Sigmoid colon (tissue), 4 donors: Measurements from ENCODE around the gene IGLL5.

Source experiments
- EP300 ChIP-seq, 4 donors: sonication (generic); formaldehyde crosslinking; IDR thresholded peaks; one replicate each; pipeline ENCODE4 v1.6.1; 2017; ENCODE audit warnings: antibody characterized with exemption in 4 of 4
- POLR2A ChIP-seq, 2 donors: fragments of 450-650 bp; IDR thresholded peaks; one replicate each; pipeline ENCODE4 v1.6.1; 2016; ENCODE audit warnings: antibody characterized with exemption in 2 of 2, mild to moderate bottlenecking in 2 of 2, moderate library complexity in 2 of 2
- POLR2AphosphoS5 ChIP-seq, 4 donors: sonication (generic); formaldehyde crosslinking; IDR thresholded peaks; one replicate each; pipeline ENCODE4 v1.6.1; 2017; ENCODE audit warnings: antibody characterized with exemption in 4 of 4
- TF ChIP-seq, protein P1 (sequence below), 4 experiments: fragments of 450-650 bp in 3 of 4; fragments of 200-600 bp in 1 of 4; IDR thresholded peaks; one replicate each; pipeline ENCODE4 v1.5.1; 2016 to 2019; ENCODE audit warnings: antibody characterized with exemption in 4 of 4, mild to moderate bottlenecking in 3 of 4, moderate library complexity in 2 of 4

DNA sequence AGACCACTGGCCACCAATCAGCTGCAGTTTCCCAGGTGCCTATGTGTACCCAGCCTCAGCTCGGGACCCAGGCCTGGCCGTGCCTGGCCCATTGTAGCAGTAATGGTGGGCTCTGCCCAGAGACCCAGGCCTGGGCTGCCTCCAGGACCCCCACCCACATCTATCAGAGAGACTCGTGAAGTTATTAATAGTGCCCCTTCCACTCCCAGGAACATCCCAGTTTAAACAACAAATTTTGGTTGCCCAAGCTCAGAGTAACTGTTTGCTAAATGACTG is 42.5 kb downstream of the IGLL5 start:
- TF ChIP-seq, protein P1, sequence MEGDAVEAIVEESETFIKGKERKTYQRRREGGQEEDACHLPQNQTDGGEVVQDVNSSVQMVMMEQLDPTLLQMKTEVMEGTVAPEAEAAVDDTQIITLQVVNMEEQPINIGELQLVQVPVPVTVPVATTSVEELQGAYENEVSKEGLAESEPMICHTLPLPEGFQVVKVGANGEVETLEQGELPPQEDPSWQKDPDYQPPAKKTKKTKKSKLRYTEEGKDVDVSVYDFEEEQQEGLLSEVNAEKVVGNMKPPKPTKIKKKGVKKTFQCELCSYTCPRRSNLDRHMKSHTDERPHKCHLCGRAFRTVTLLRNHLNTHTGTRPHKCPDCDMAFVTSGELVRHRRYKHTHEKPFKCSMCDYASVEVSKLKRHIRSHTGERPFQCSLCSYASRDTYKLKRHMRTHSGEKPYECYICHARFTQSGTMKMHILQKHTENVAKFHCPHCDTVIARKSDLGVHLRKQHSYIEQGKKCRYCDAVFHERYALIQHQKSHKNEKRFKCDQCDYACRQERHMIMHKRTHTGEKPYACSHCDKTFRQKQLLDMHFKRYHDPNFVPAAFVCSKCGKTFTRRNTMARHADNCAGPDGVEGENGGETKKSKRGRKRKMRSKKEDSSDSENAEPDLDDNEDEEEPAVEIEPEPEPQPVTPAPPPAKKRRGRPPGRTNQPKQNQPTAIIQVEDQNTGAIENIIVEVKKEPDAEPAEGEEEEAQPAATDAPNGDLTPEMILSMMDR (IDR thresholded peaks at IDR 0.05), result no peak
- TF ChIP-seq POLR2A (IDR thresholded peaks at IDR 0.05), result no peak
- TF ChIP-seq POLR2AphosphoS5 (IDR thresholded peaks at IDR 0.05), result no peak
- no peak for TF ChIP-seq EP300 (IDR thresholded peaks at IDR 0.05)
